Activated T-cell treated with anti-CD3 and anti-CD28 coated beads for 24 hours (primary cell): ENCODE measurements around the gene NCAN.

Experiments
- DNase-seq: peaks from one replicate; pipeline ENCODE4 v3.0.0-alpha.2; 2020; ENCODE audit warnings: low read depth

NCAN gene

DNA sequence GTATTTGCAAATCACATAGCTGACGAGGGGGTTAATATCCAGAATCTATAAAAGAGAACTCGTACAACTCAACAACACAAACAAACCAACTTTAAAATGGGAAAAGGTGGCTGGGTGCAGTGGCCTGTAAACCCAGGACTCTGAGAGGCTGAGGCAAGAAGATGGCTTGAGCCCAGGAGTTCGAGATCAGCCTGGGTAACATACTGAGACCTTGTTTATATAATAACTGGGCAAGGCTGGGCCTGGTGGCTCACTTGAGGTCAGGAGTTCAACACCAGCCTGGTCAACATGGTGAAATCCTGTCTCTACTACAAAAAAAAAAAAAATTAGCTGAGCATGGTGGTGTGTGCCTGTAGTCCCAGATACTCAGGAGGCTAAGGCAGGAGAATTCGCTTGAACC, 83.2 kb downstream of the NCAN start:
- DNase-seq = no peak

DNA sequence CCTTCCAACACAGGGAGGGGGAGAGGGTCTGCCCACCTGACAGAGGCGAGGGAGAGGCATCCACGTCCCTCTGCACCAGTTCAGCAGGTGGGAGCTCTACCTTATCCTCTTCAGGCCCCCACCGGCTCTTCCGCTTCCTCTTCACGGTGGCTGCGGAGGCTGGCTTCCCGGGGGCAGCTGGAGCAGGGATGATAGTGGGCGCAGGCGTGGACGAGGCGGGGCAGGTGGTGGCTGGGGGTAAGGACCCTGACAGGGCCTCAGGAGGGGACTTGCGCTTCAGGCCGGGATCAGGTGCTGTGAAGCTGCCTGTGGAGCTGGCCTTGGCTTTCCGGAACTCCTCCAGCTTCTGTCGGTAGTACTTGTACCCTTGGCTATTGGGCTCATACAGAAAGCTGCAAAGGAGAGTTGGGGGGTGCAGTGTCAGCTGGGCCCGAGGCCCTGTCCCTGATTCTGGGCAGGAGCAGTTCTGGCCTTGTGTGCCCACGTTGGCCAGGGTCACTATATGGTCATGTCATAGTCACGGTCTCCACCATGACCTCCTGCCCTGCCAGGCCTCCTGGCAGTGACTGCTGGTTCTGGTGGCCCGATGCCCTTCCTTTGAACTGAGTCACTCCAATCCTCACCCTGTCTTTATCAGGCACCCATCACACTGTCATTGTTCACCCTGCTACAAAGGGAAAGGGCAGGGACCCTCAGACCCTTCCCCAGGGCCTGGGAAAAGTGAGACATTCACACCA, 85.4 kb downstream of the NCAN start:
- no peak for DNase-seq

DNA sequence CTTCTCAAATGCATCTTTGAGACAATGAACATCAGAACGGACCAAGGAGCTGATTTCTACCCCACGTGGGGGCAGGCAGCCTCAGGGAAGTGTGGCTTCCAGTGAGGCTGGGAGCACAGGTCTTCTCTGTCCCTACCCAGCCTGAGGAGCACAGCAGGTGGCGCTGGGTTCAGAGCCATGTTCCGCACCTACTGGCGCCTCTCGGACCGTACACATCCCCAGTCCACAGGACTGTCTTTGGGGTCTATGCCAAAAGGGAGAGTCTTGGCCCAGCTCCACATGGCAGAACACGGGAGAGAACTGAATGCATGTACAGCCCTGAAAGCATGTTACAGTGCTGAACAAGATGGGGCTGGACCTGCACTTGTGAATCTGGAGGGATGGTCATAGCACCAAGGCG, 86.0 kb downstream of the NCAN start:
- no peak for DNase-seq

DNA sequence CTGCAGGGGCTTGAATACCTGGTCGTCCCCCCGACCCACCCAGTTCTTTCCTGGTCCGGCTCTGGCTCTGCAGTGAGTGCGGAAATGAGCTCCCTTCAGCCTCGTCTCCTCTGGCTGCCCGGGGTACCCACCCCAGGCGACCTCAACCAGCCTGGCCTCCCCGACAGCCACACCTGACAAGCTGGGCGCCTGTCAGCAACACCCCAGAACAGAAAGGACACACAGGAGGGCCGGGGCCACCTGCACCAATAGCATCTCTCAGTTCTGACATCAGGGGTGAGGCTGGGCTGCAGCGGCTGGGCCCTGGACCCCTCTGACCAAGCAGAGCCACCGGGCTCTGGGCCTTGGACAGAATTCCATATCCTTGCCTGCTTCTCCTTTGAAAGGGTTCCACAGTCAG, 88.9 kb downstream of the NCAN start:
- no peak for DNase-seq
